HG03439 (cell line): ENCODE data around the gene TMEM138.
A peak's percentile ranks its signal among the peaks of the same experiment; 100 is the strongest.

Experiments used
- ATAC-seq: cut with Tn5 transposase; IDR thresholded peaks from one replicate; pipeline ENCODE4 v1.9.1; 2021; ENCODE audit warnings: mild to moderate bottlenecking, moderate library complexity; ENCODE audit not compliant: unreplicated experiment

Gene TMEM138

GRCh38 chr11:61341706-61342105, 20.5 kb upstream of the TMEM138 start:
- ATAC-seq, result no peak

- no peak for ATAC-seq
Observed at GRCh38 chr11:61342207-61342803, 19.9 kb upstream of the TMEM138 start.

- no peak for ATAC-seq
Observed at GRCh38 chr11:61343792-61344745, 18.1 kb upstream of the TMEM138 start.

GRCh38 chr11:61345170-61345610, 17.0 kb upstream of the TMEM138 start:
- ATAC-seq, result no peak

- no peak for ATAC-seq
Observed at GRCh38 chr11:61345954-61346843, 16.0 kb upstream of the TMEM138 start.

GRCh38 chr11:61347916-61348461, 14.2 kb upstream of the TMEM138 start:
- no peak for ATAC-seq

- no peak for ATAC-seq
Observed at GRCh38 chr11:61349189-61349751, 12.9 kb upstream of the TMEM138 start.

- ATAC-seq, result no peak
Observed at GRCh38 chr11:61349916-61350315, 12.3 kb upstream of the TMEM138 start.

- no peak for ATAC-seq
Observed at GRCh38 chr11:61350336-61350735, 11.8 kb upstream of the TMEM138 start.

GRCh38 chr11:61350803-61351202, 11.4 kb upstream of the TMEM138 start:
- no peak for ATAC-seq

GRCh38 chr11:61352038-61352437, 10.1 kb upstream of the TMEM138 start:
- no peak for ATAC-seq

- no peak for ATAC-seq
Observed at GRCh38 chr11:61353131-61354067, 8.8 kb upstream of the TMEM138 start.

- no peak for ATAC-seq
Observed at GRCh38 chr11:61354208-61354607, 8.0 kb upstream of the TMEM138 start.

GRCh38 chr11:61356706-61357105, 5.5 kb upstream of the TMEM138 start:
- no peak for ATAC-seq

GRCh38 chr11:61357233-61357893, 4.8 kb upstream of the TMEM138 start:
- ATAC-seq, result peak; percentile 24

- ATAC-seq, result no peak
Observed at GRCh38 chr11:61357894-61358239, 4.3 kb upstream of the TMEM138 start.

- no peak for ATAC-seq
Observed at GRCh38 chr11:61358566-61358965, 3.6 kb upstream of the TMEM138 start.

- no peak for ATAC-seq
Observed at GRCh38 chr11:61359516-61359915, 2.7 kb upstream of the TMEM138 start.

- no peak for ATAC-seq
Observed at GRCh38 chr11:61361237-61361740, 885 bp upstream of the TMEM138 start.
